B cell (primary cell): Measurements from ENCODE around the gene RAB3A. TPM values are rescaled to one million over a fixed set of nuclear protein-coding genes. Genes with fewer than 3 reads are reported as not detected.

ENCODE experiments used
- ATAC-seq: fragments of 200-7000 bp; cut with Tn5 transposase; one replicate; pipeline ENCODE4 v1.10.0; 2021; ENCODE audit warnings: low read depth, mild to moderate bottlenecking, moderate number of reproducible peaks, moderate library complexity
- CTCF ChIA-PET: fragments of 350-600 bp; sonication (Branson Sonifier 250); formaldehyde crosslinking; loops from one replicate; lab custom pipeline; 2021; ENCODE audit warnings: antibody characterized with exemption, inconsistent platforms; lab: Charles Lee
- POLR2A ChIA-PET: fragments of 350-600 bp; sonication (Branson Sonifier 250); formaldehyde crosslinking; loops from one replicate; lab custom pipeline; 2021; ENCODE audit warnings: antibody characterized with exemption; lab: Charles Lee
- DNase-seq: peaks from one replicate; pipeline ENCODE4 v3.0.0; 2013
- H2AFZ ChIP-seq: 2 replicates; pipeline ENCODE4 v1.6.1; 2012; ENCODE audit warnings: mild to moderate bottlenecking, low read depth, low read length; ENCODE audit not compliant: insufficient read depth, poor library complexity, severe bottlenecking
- H3K27ac ChIP-seq, 2 donors: 1 replicate in 1 of 2; 2 replicates in 1 of 2; pipeline ENCODE4 v1.5.1; 2012 to 2013; ENCODE audit warnings: low read length in 2 of 2, mild to moderate bottlenecking in 2 of 2, moderate library complexity in 1 of 2
- H3K27me3 ChIP-seq, 4 experiments: fragments of 200-600 bp in 1 of 4; sonication (generic) in 1 of 4; replicated peaks in 1 of 4; 1 replicate in 2 of 4; 2 replicates in 2 of 4; pipeline versions ENCODE4 v1.6.1 to v1.7.0; 2013 to 2016; ENCODE audit warnings: low read length in 3 of 4, mild to moderate bottlenecking in 2 of 4, mixed read lengths in 1 of 4, moderate library complexity in 1 of 4; ENCODE audit not compliant: insufficient read depth in 4 of 4, control insufficient read depth in 3 of 4; ENCODE audit errors: control extremely low read depth in 1 of 4
- H3K36me3 ChIP-seq, 2 experiments: replicated peaks in 1 of 2; 1 replicate in 1 of 2; 2 replicates in 1 of 2; pipeline versions ENCODE4 v1.6.1 to v1.7.1; 2013; ENCODE audit warnings: low read length in 1 of 2; ENCODE audit not compliant: insufficient read depth in 2 of 2, control insufficient read depth in 1 of 2; ENCODE audit errors: control extremely low read depth in 1 of 2, extremely low read depth in 1 of 2
- H3K4me1 ChIP-seq, 2 donors: fragments of 200-600 bp in 1 of 2; sonication (generic) in 1 of 2; 1 replicate in 1 of 2; 2 replicates in 1 of 2; pipeline versions ENCODE4 v1.5.1 to v1.6.1; 2013 to 2017; ENCODE audit warnings: low read length in 2 of 2; ENCODE audit not compliant: control insufficient read depth in 2 of 2, insufficient read depth in 2 of 2
- H3K4me2 ChIP-seq: replicated peaks from 2 replicates; pipeline ENCODE3; 2012; ENCODE audit warnings: mild to moderate bottlenecking, low read depth, low read length; ENCODE audit not compliant: poor library complexity, severe bottlenecking
- H3K4me3 ChIP-seq, 5 experiments: fragments of 200-600 bp in 1 of 5; sonication (generic) in 1 of 5; 1 replicate in 3 of 5; 2 replicates in 2 of 5; pipeline versions ENCODE4 v1.5.1 to v1.7.0; 2011 to 2016; ENCODE audit warnings: low read length in 4 of 5, mild to moderate bottlenecking in 4 of 5, low read depth in 2 of 5, control low read depth in 1 of 5, moderate library complexity in 1 of 5; ENCODE audit not compliant: insufficient read depth in 1 of 5; ENCODE audit errors: control extremely low read depth in 1 of 5, extremely low read depth in 1 of 5
- H3K79me2 ChIP-seq: fragments of 200-600 bp; sonication (generic); one replicate; pipeline ENCODE4 v1.6.0; 2016; ENCODE audit warnings: low read length; ENCODE audit not compliant: control insufficient read depth, insufficient read depth
- H3K9ac ChIP-seq: fragments of 200-600 bp; sonication (generic); 2 replicates; pipeline ENCODE4 v1.6.1; 2017; ENCODE audit warnings: mild to moderate bottlenecking, low read length, moderate library complexity
- H3K9me3 ChIP-seq, 3 donors: one replicate each; pipeline versions ENCODE4 v1.6.1 to v1.7.1; 2013; ENCODE audit warnings: low read length in 2 of 3; ENCODE audit not compliant: control insufficient read depth in 2 of 3, insufficient read depth in 1 of 3; ENCODE audit errors: control extremely low read depth in 1 of 3
- H4K20me1 ChIP-seq: 2 replicates; pipeline ENCODE4 v1.6.0; 2012; ENCODE audit warnings: mild to moderate bottlenecking, low read length; ENCODE audit not compliant: insufficient read depth, control insufficient read depth, poor library complexity, severe bottlenecking
- H3K27ac Mint-ChIP-seq: one replicate; pipeline ENCODE4 v1.8.0; 2021; ENCODE audit warnings: mixed read lengths
- H3K27me3 Mint-ChIP-seq: one replicate; pipeline ENCODE4 v1.8.0; 2021; ENCODE audit warnings: mixed read lengths
- H3K4me1 Mint-ChIP-seq: one replicate; pipeline ENCODE4 v1.8.0; 2021; ENCODE audit warnings: mixed read lengths
- H3K4me3 Mint-ChIP-seq: one replicate; pipeline ENCODE4 v1.8.0; 2021; ENCODE audit warnings: mixed read lengths
- H3K9me3 Mint-ChIP-seq: one replicate; pipeline ENCODE4 v1.8.0; 2022; ENCODE audit warnings: mixed read lengths; ENCODE audit not compliant: insufficient read depth
- CTCF ChIP-seq: fragments of 200-600 bp; IDR thresholded peaks from one replicate; pipeline ENCODE4 v1.8.0; 2022; ENCODE audit warnings: antibody characterized with exemption, mild to moderate bottlenecking
- EZH2 ChIP-seq: IDR thresholded peaks from 2 replicates; pipeline ENCODE4 v1.6.1; 2012; ENCODE audit warnings: borderline replicate concordance, low read depth, mild to moderate bottlenecking, moderate library complexity, low read length; ENCODE audit not compliant: insufficient read depth, poor library complexity, severe bottlenecking
- WGBS: methylation state at CpG from one replicate; pipeline ENCODE4 v1.1.5; 2013; ENCODE audit warnings: missing lambda C conversion rate; ENCODE audit not compliant: insufficient coverage; 5-methylcytosine and 5-hydroxymethylcytosine counted together
- intact Hi-C: fragments of 100-400 bp; cut with micrococcal nuclease; formaldehyde crosslinking; loops from one replicate; pipeline ENCODE4 v1.10.0; 2022
- polyA plus RNA-seq: library from polyadenylated mRNA; depleted of rRNA; stranded (reverse); fragments of >200 nt; gene quantifications from 2 replicates; pipeline ENCODE4 v1.2.3, GENCODE V29; 2012
- total RNA-seq, 2 donors: library from RNA; stranded (reverse); fragments of 120-200 nt in 1 of 2; gene quantifications; 1 replicate in 1 of 2; 2 replicates in 1 of 2; pipeline versions ENCODE4 v1.2.3 to v1.2.4, GENCODE V29; 2013 to 2022

The RAB3A gene
- total and polyA plus RNA-seq, 2 donors (not counting 1 experiment from before 2014, with no cell fraction given), result 7.7 to 10.4 TPM

GRCh38 chr19:18153556-18154134 is 50.2 kb downstream of the RAB3A start:
- ATAC-seq, result no peak
- H3K4me3 Mint-ChIP-seq, result peak overlapping the region; percentile 89
- 3% methylated on average over 38 of the region's 38 CpGs for whole genome bisulfite sequencing
- Histone ChIP-seq H3K27ac (peak overlapping the region in 1 of 2 donors; percentile 93), H3K27me3 (no peaks in the 10 kb centered on the region), H3K36me3 (peaks cover 0 to 9% of the 10 kb centered on the region in 2 experiments), H4K20me1 (peaks cover 17% of the 10 kb centered on the region), H3K9me3 (no peaks in the 10 kb centered on the region), H3K4me2 (peak overlapping the region; percentile 99), H3K79me2 (peaks cover 10% of the 10 kb centered on the region), H3K9ac (peak overlapping the region; percentile 77), H3K4me3 (peak overlapping the region in 4 of 5 experiments; percentile 63 to 88 (median 69)), H3K4me1 (peaks cover 14 to 25% of the 10 kb centered on the region in 2 donors), H2AFZ (peak overlapping the region; percentile 73)
- TF ChIP-seq EZH2 (no peak), CTCF (no peak)
- H3K9me3 Mint-ChIP-seq, result no peaks in the 10 kb centered on the region
- no peak for DNase-seq
- H3K27me3 Mint-ChIP-seq, result no peaks in the 10 kb centered on the region
- POLR2A ChIA-PET, result interaction anchor here (0.6 to 1.0 kb wide), 2 partner anchors 25 to 131 kb away, joined by 3 to 6 read pairs; no protein-coding TSS in a partner anchor
- peaks cover 23% of the 10 kb centered on the region for H3K4me1 Mint-ChIP-seq
- CTCF ChIA-PET, result interaction anchor here (1.0 to 1.3 kb wide), 2 partner anchors 15 to 126 kb away, joined by 3 to 5 read pairs; no protein-coding TSS in a partner anchor
- intact Hi-C loops, result loop anchor here (1.0 to 2.0 kb wide), 4 partner anchors 8 to 221 kb away; partner anchors contain the start of gene CCDC124
- H3K27ac Mint-ChIP-seq, result peak overlapping the region; percentile 92
